ENCODE results near the gene MSL3B.

Gene MSL3B

DNA sequence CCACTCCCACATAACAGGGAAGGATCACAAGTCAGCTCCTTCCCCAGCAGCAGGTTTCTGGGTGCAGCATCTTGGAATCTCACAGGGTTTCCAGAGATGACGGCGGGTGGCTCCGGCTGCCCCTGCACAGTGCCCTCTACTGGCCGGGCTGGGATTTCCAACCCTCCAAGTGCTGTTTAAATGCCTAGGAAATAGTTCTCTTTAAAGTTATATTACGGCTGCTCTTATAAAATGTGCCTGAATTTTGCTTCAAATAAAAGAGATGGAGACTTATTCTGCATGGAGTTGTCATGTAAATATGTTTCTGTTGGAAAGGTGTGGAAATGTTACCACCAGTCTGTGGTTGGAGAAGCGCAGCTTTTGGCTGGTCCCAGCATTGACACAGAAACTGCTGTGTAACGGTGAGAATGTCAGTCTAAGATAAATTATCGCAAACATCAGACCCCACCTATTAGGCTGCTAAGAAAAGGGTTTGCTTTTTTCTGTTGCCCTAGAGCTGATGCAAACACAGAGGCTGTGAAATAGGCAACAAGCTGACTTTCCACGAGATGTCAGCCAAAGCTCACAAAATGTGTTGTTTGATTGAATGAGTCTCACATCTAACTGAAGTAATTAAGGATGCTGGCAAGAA is 10.6 kb downstream of the MSL3B start (continued):
- TF ChIP-seq, protein P1, sequence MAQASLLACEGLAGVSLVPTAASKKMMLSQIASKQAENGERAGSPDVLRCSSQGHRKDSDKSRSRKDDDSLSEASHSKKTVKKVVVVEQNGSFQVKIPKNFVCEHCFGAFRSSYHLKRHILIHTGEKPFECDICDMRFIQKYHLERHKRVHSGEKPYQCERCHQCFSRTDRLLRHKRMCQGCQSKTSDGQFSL (CRISPR knock-in tag; IDR thresholded peaks at IDR 0.05) = no peak
- TF ChIP-seq, protein P1 (tag; IDR thresholded peaks at IDR 0.05) = no peak
- TF ChIP-seq, protein P2, sequence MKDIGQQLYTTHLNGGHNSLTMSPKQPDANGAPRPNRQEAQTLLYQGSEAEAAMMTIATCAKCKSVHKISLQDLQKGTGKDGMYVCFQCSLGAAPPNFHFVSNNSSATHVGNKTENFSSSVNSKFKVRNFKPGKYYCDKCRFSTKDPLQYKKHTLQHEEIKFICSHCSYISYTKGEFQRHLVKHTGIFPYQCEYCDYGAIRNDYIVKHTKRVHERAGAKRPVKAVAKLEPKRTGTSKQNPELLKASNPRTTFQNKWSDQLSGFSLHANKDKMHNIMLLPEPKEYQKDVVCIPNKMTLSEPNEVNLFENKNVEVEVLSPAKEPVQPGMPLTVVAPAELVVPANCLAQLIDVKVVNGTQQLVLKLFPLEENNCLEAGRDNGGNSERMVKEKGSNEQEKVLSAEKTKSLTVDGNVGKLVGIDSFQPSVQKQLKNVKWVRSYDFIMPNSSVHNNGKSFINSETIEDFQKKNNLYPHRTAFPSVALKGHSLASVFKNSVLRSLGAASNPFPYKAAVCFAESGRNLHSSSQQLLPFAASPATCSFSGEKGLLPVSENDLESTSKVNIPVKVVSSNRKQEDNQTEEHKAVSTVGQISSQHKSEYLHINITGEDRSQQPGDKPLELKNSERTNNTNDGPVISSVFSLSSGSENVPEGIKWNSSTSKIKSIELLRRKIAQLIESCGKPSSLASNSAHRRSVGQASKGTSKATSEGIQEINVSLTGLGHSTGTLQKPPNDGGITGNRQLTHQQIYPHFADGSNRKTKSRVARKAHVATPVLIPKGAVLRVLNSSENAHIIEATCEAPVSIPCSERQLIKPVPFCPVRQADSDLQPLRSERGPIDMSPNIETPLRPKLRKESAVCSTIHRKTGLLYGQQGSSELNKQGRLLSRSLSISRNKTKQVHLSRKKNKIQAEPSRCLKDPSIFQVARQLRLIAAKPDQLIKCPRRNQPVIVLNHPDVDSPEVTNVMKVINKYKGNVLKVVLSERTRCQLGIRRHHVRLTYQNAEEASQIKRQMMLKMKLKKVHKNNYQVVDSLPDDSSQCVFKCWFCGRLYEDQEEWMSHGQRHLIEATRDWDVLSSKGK (CRISPR knock-in tag; IDR thresholded peaks at IDR 0.05) = no peak
- TF ChIP-seq CCNT2 (IDR thresholded peaks at IDR 0.05; ENCODE audit: borderline replicate concordance, extremely low read depth, insufficient read length, low read depth, low read length) (peak; percentile 20), TSC22D4 (tag; IDR thresholded peaks at IDR 0.05) (no peak), MYNN (IDR thresholded peaks at IDR 0.05) (no peak), MYNN (CRISPR knock-in tag; IDR thresholded peaks at IDR 0.05) (no peak), STAT5A (IDR thresholded peaks at IDR 0.05; ENCODE audit: borderline replicate concordance, low read length) (no peak; the same call in 1 of the 2 replicates), KAT2B (IDR thresholded peaks at IDR 0.05; ENCODE audit: low read depth, low read length) (no peak), ZBTB7A (IDR thresholded peaks at IDR 0.05; ENCODE audit: borderline replicate concordance, control insufficient read depth, low read depth, low read length) (no peak), TRIM24 (IDR thresholded peaks at IDR 0.05) (0 out of 4 replicates have a peak, but pooled peaks have one; percentile 12 to 20), KDM5B (IDR thresholded peaks at IDR 0.05; ENCODE audit: insufficient replicate concordance, low read depth, low read length) (no peak), SMARCE1 (IDR thresholded peaks at IDR 0.05) (peak; percentile 52; the same call in 1 of the 2 replicates)
- TF ChIP-seq, protein P3, sequence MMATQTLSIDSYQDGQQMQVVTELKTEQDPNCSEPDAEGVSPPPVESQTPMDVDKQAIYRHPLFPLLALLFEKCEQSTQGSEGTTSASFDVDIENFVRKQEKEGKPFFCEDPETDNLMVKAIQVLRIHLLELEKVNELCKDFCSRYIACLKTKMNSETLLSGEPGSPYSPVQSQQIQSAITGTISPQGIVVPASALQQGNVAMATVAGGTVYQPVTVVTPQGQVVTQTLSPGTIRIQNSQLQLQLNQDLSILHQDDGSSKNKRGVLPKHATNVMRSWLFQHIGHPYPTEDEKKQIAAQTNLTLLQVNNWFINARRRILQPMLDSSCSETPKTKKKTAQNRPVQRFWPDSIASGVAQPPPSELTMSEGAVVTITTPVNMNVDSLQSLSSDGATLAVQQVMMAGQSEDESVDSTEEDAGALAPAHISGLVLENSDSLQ (IDR thresholded peaks at IDR 0.05) = peak; percentile 94

Data from K562 (cell line).